GM21390 (cell line): ENCODE measurements around the gene DNAJC5.
"Not testable (repeated sequence)": the region's sequence is repeated elsewhere in the genome, so short reads cannot be mapped to it uniquely, and the experiment has no call there.

ENCODE experiments used
- ATAC-seq: cut with Tn5 transposase; IDR thresholded peaks from one replicate; pipeline ENCODE4 v1.9.1; 2021; ENCODE audit not compliant: unreplicated experiment

DNAJC5 gene

GRCh38 chr20:63861365-63861934 is 33.5 kb upstream of the DNAJC5 start, which contains the start of gene ABHD16B:
Gene ABHD16B (plus strand): TSS chr20:63861498. CDS start chr20:63861541, 43 bp downstream.
- ATAC-seq = no peak

GRCh38 chr20:63861981-63862901 is 32.7 kb upstream of the DNAJC5 start:
- ATAC-seq = no peak

- ATAC-seq = no peak
Observed at GRCh38 chr20:63863021-63863797, 31.7 kb upstream of the DNAJC5 start.

- ATAC-seq = peak; percentile 68
Observed at GRCh38 chr20:63863798-63864544, 31.0 kb upstream of the DNAJC5 start.

- no peak for ATAC-seq
Observed at GRCh38 chr20:63864545-63864977, 30.4 kb upstream of the DNAJC5 start.

- ATAC-seq = peak; percentile 65
Observed at GRCh38 chr20:63864978-63865640, 29.8 kb upstream of the DNAJC5 start, which contains the start of gene TPD52L2. Gene TPD52L2 (plus strand): TSS chr20:63865270. CDS start chr20:63865366, 96 bp downstream.

GRCh38 chr20:63867042-63867441 is 27.9 kb upstream of the DNAJC5 start:
- not testable (repeated sequence) for ATAC-seq

- no peak for ATAC-seq
Observed at GRCh38 chr20:63868264-63868663, 26.7 kb upstream of the DNAJC5 start.

GRCh38 chr20:63873477-63873971 is 21.4 kb upstream of the DNAJC5 start:
- ATAC-seq = no peak

GRCh38 chr20:63874241-63874640 is 20.7 kb upstream of the DNAJC5 start:
- not testable (repeated sequence) for ATAC-seq

GRCh38 chr20:63876489-63877036 is 18.4 kb upstream of the DNAJC5 start:
- no peak for ATAC-seq

GRCh38 chr20:63877755-63878470 is 17.0 kb upstream of the DNAJC5 start:
- ATAC-seq = no peak

- ATAC-seq = no peak
Observed at GRCh38 chr20:63878899-63879663, 15.8 kb upstream of the DNAJC5 start.

GRCh38 chr20:63880901-63881300 is 14.0 kb upstream of the DNAJC5 start:
- ATAC-seq = not testable (repeated sequence)

- ATAC-seq = no peak
Observed at GRCh38 chr20:63881451-63882226, 13.3 kb upstream of the DNAJC5 start.

GRCh38 chr20:63882257-63883200 is 12.4 kb upstream of the DNAJC5 start:
- no peak for ATAC-seq
